ENCODE results near the gene SLC39A7. TPM values are rescaled to one million over a fixed set of nuclear protein-coding genes. Genes with fewer than 3 reads are reported as not detected.

SLC39A7 gene
- polyA plus RNA-seq (2011; rRNA removed) (59.0 and 66.5 TPM in 2 replicates), polyA plus RNA-seq (2017; fragmentation: RNase III; extraction: RNeasy Plus Mini Kit Qiagen cat#74134 plus additional on column Dnase treatment) (104 to 125 TPM (median 122 TPM) in 3 replicates), polyA minus RNA-seq (2011; rRNA and poly(A)+ RNA removed) (37.2 and 39.7 TPM in 2 replicates)
- 64.6 and 64.9 TPM in 2 replicates for polyA plus RNA-seq (2012; cell fraction: cytosol; rRNA removed)
- polyA plus RNA-seq (2012; cell fraction: nucleus; rRNA removed), result 47.0 and 53.6 TPM in 2 replicates

GRCh38 chr6:33200219-33201146 lies at the start of gene SLC39A7, which contains the start of gene RXRB:
TSS of gene SLC39A7 (plus strand) at chr6:33200867. CDS start at chr6:33201246, 379 bp downstream.
TSS of gene RXRB (minus strand) at chr6:33200665. CDS start at chr6:33200476, 189 bp downstream.
- ATAC-seq (peak; percentile 60 to 76), FAIRE-seq (no peak), DNase-seq (ENCODE audit: low read depth in 1 of 2, low spot score in 1 of 2) (peak; percentile 89 to 98)
- WGBS (ENCODE audit: missing lambda C conversion rate), result 2% methylated on average over 18 of the region's 68 CpGs
- peaks cover 32% of the 10 kb centered on the region for H3K4me1 ChIP-seq
- H3K27ac ChIP-seq, result peak within 1 kb of the TSS; percentile 97 to 100
- H3K4me3 ChIP-seq, result peak within 1 kb of the TSS; percentile 98
- ChIA-PET CTCF (no interaction called here), POLR2A (interaction anchor here (1.5 kb wide), 1 partner anchor 229 kb away, joined by 4 read pairs; no protein-coding TSS in a partner anchor)
- no peaks in the 10 kb centered on the region for H3K9me3 ChIP-seq
- H3K4me2 ChIP-seq, result peak within 1 kb of the TSS; percentile 99
- TF ChIP-seq CTCF (IDR thresholded peaks at IDR 0.05) (no peak), RAD21 (conservative IDR thresholded peaks at IDR 0.05 in 1 of 2, IDR thresholded peaks at IDR 0.05 in 1 of 2) (no peak), MAX (IDR thresholded peaks at IDR 0.05) (no peak), TP53 (CRISPR knock-in tag; IDR thresholded peaks at IDR 0.05) (no peak), ELK1 (IDR thresholded peaks at IDR 0.05; ENCODE audit: low read depth, low read length) (no peak), MAFK (IDR thresholded peaks at IDR 0.05; ENCODE audit: partially characterized antibody) (no peak), HES2 (IDR thresholded peaks at IDR 0.05) (no peak), FOSL2 (IDR thresholded peaks at IDR 0.05) (no peak), FOSL2 (CRISPR knock-in tag; IDR thresholded peaks at IDR 0.05) (no peak), ATOH8 (CRISPR knock-in tag; IDR thresholded peaks at IDR 0.05; ENCODE audit: low read depth) (no peak), HOXA7 (CRISPR knock-in tag; IDR thresholded peaks at IDR 0.05) (no peak), HOXB13 (CRISPR knock-in tag; IDR thresholded peaks at IDR 0.05; ENCODE audit: low read depth) (no peak), GATA3 (IDR thresholded peaks at IDR 0.05; ENCODE audit: borderline replicate concordance) (no peak; the same call in 1 of the 2 replicates), MAZ (IDR thresholded peaks at IDR 0.05; ENCODE audit: borderline replicate concordance, low read depth, low read length) (no peak), SREBF2 (IDR thresholded peaks at IDR 0.05) (no peak), HDAC2 (IDR thresholded peaks at IDR 0.05) (no peak), RARB (CRISPR knock-in tag; IDR thresholded peaks at IDR 0.05) (no peak), KDM5A (IDR thresholded peaks at IDR 0.05) (peak; percentile 26; the same call in 1 of the 2 replicates), JUNB (IDR thresholded peaks at IDR 0.05) (no peak), E2F6 (IDR thresholded peaks at IDR 0.05; ENCODE audit: borderline replicate concordance, low read depth) (no peak), FOXS1 (CRISPR knock-in tag; IDR thresholded peaks at IDR 0.05) (no peak), PBX3 (IDR thresholded peaks at IDR 0.05) (no peak), CHD4 (IDR thresholded peaks at IDR 0.05; ENCODE audit: borderline replicate concordance) (no peak), HOXB5 (CRISPR knock-in tag; IDR thresholded peaks at IDR 0.05) (no peak), MYC (IDR thresholded peaks at IDR 0.05; ENCODE audit: borderline replicate concordance, low read length) (no peak), USF2 (IDR thresholded peaks at IDR 0.05) (no peak), HMGXB4 (CRISPR knock-in tag; IDR thresholded peaks at IDR 0.05; ENCODE audit: borderline replicate concordance) (0 out of 2 replicates have a peak, but pooled peaks have one; percentile 14), POLR2A (IDR thresholded peaks at IDR 0.05; ENCODE audit: low read length) (peak; percentile 14; the same call in 1 of the 2 replicates), TFCP2L1 (CRISPR knock-in tag; IDR thresholded peaks at IDR 0.05) (no peak), SMC3 (IDR thresholded peaks at IDR 0.05) (no peak), CBX8 (IDR thresholded peaks at IDR 0.05) (no peak)
